ENCODE data around the gene DFFA. TPM values are rescaled to one million over a fixed set of nuclear protein-coding genes. Genes with fewer than 3 reads are reported as not detected.

The DFFA gene
- total and polyA plus RNA-seq, 2 donors (not counting 3 experiments of a cell fraction or from before 2014, with no cell fraction given): 30.0 to 44.5 TPM

GRCh38 chr1:10504249-10504648, 31.9 kb upstream of the DFFA start:
- H3K9me3 ChIP-seq (replicated peaks; ENCODE audit: control insufficient read depth, insufficient read depth, low read length): no peaks in the 10 kb centered on the region
- TF ChIP-seq GATA2 (IDR thresholded peaks at IDR 0.05; ENCODE audit: insufficient read depth, insufficient read length, low read depth, low read length) (no peak), POLR2AphosphoS5 (IDR thresholded peaks at IDR 0.05; ENCODE audit: insufficient read depth, low read depth, low read length) (no peak), CTCF (IDR thresholded peaks at IDR 0.05; ENCODE audit: extremely low read depth in 1 of 2, insufficient read depth in 1 of 2, low read depth in 1 of 2, low read length in 2 of 2) (no peak), EZH2 (IDR thresholded peaks at IDR 0.05; ENCODE audit: borderline replicate concordance, low read depth, low read length, severe bottlenecking) (no peak), POLR2A (IDR thresholded peaks at IDR 0.05; ENCODE audit: low read depth, low read length) (no peak), FOS (IDR thresholded peaks at IDR 0.05; ENCODE audit: borderline replicate concordance, insufficient read depth, low read length) (no peak), MYC (IDR thresholded peaks at IDR 0.05; ENCODE audit: low read depth, low read length) (no peak), JUN (IDR thresholded peaks at IDR 0.05; ENCODE audit: borderline replicate concordance, insufficient read depth, insufficient read length, low read depth) (no peak)
- TF ChIP-seq, protein P1, sequence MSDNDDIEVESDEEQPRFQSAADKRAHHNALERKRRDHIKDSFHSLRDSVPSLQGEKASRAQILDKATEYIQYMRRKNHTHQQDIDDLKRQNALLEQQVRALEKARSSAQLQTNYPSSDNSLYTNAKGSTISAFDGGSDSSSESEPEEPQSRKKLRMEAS (IDR thresholded peaks at IDR 0.05; ENCODE audit: insufficient read depth, insufficient read length): no peak
- ChIA-PET POLR2A (no interaction called here), CTCF (interaction anchor here (1.3 to 3.1 kb wide), 3 partner anchors 10 to 436 kb away, joined by 4 to 18 read pairs (median 15); no protein-coding TSS in a partner anchor)
- H3K27ac ChIP-seq (ENCODE audit: insufficient read depth, low read depth, low read length): no peak overlapping the region
- no peaks in the 10 kb centered on the region for H3K27me3 ChIP-seq (ENCODE audit: control insufficient read depth in 2 of 2, insufficient read depth in 2 of 2, low read length in 2 of 2)
- H3K4me2 ChIP-seq (ENCODE audit: insufficient read depth, low read length): no peak overlapping the region
- no TSS peak for BruUV-seq (replicated peaks)
- H3K36me3 ChIP-seq (ENCODE audit: control insufficient read depth in 2 of 2, extremely low read depth in 1 of 2, insufficient read depth in 2 of 2, low read length in 2 of 2): no peaks in the 10 kb centered on the region
- dilution Hi-C loops (cut with MboI; ENCODE audit: extremely low pct_ligation_motif_present, low sequenced_read_pairs): no loop called here
- no peak overlapping the region for H3K4me3 ChIP-seq (replicated peaks in 1 of 3; ENCODE audit: insufficient read depth in 1 of 3, low read depth in 1 of 3, low read length in 3 of 3)
- DNase-seq (ENCODE audit: low read depth, low spot score) (no peak), FAIRE-seq (no peak)
- H3K9ac ChIP-seq (replicated peaks; ENCODE audit: extremely low read depth, insufficient read depth, low read length): no peak overlapping the region
- no peak overlapping the region for H2AFZ ChIP-seq (ENCODE audit: low read depth, low read length)
- no peaks in the 10 kb centered on the region for H3K9me1 ChIP-seq (replicated peaks; ENCODE audit: control insufficient read depth, extremely low read depth, insufficient read depth, low read length)
- peaks cover 3% of the 10 kb centered on the region for H3K4me1 ChIP-seq (ENCODE audit: control insufficient read depth, extremely low read depth, insufficient read depth, low read length)
- H3K79me2 ChIP-seq (ENCODE audit: control insufficient read depth, insufficient read depth, low read length): peaks cover 24% of the 10 kb centered on the region
- intact Hi-C loops (cut with micrococcal nuclease): no loop called here
- H4K20me1 ChIP-seq (replicated peaks; ENCODE audit: control insufficient read depth, extremely low read depth, insufficient read depth, low read length): no peaks in the 10 kb centered on the region
